Heart right ventricle (tissue), 16 donors: ENCODE measurements around the gene SGIP1. TPM values are rescaled to one million over a fixed set of nuclear protein-coding genes. Genes with fewer than 3 reads are reported as not detected.

Experiments
- ATAC-seq, 8 donors: fragments of 200-7000 bp; cut with Tn5 transposase; one replicate each; pipeline ENCODE4 v1.9.1; 2020; ENCODE audit warnings: mild to moderate bottlenecking in 8 of 8, moderate library complexity in 8 of 8, moderate number of reproducible peaks in 1 of 8
- DNase-seq, 2 donors: peaks; one replicate each; pipeline ENCODE4 v3.0.0-alpha.2; 2020
- H3K27ac ChIP-seq, 10 donors: fragments of 200-600 bp; sonication (generic) in 2 of 10; one replicate each; pipeline versions ENCODE4 v1.5.0 to v1.8.0; 2020 to 2022; ENCODE audit warnings: mild to moderate bottlenecking in 3 of 10
- H3K27me3 ChIP-seq, 7 donors: fragments of 200-600 bp; one replicate each; pipeline ENCODE4 v1.8.0; 2021 to 2022; ENCODE audit warnings: mild to moderate bottlenecking in 2 of 7
- H3K36me3 ChIP-seq, 9 donors: fragments of 200-600 bp; sonication (generic) in 1 of 9; one replicate each; pipeline versions ENCODE4 v1.5.0 to v1.8.0; 2020 to 2022; ENCODE audit warnings: mild to moderate bottlenecking in 2 of 9
- H3K4me1 ChIP-seq, 9 donors: fragments of 200-600 bp; sonication (generic) in 1 of 9; one replicate each; pipeline versions ENCODE4 v1.5.0 to v1.8.0; 2020 to 2022; ENCODE audit warnings: mild to moderate bottlenecking in 4 of 9
- H3K4me3 ChIP-seq, 10 donors: fragments of 200-600 bp; sonication (generic) in 2 of 10; one replicate each; pipeline versions ENCODE4 v1.5.0 to v1.8.0; 2020 to 2022; ENCODE audit warnings: mild to moderate bottlenecking in 7 of 10, moderate library complexity in 2 of 10
- H3K9me3 ChIP-seq, 11 donors: fragments of 200-600 bp in 10 of 11; sonication (generic) in 2 of 11; one replicate each; pipeline versions ENCODE4 v1.5.0 to v1.8.0; 2013 to 2022; ENCODE audit warnings: mild to moderate bottlenecking in 2 of 11, control low read depth in 1 of 11, moderate library complexity in 1 of 11
- CTCF ChIP-seq, 9 donors: fragments of 200-600 bp; sonication (generic) in 2 of 9; IDR thresholded peaks; one replicate each; pipeline versions ENCODE4 v1.5.0 to v1.8.0; 2021 to 2022; ENCODE audit warnings: antibody characterized with exemption in 9 of 9, mild to moderate bottlenecking in 5 of 9, moderate library complexity in 1 of 9
- WGBS, 2 donors: extraction: QIAGEN DNeasy Blood & Tissue Kit; methylation state at CpG; one replicate each; pipeline ENCODE4 v1.1.7; 2013; ENCODE audit warnings: inconsistent platforms in 1 of 2; 5-methylcytosine and 5-hydroxymethylcytosine counted together
- intact Hi-C, 10 donors: fragments of 100-400 bp; cut with DNase I; formaldehyde crosslinking; loops; one replicate each; pipeline versions ENCODE4 v1.11.1 to v1.14.2; 2022
- polyA plus RNA-seq, 2 donors: library from polyadenylated mRNA; stranded (reverse); fragments of 200-250 nt; gene quantifications; one replicate each; pipeline ENCODE4 v1.2.3, GENCODE V29; 2013
- total RNA-seq, 10 donors: library from RNA; stranded (reverse); fragmentation: NEBNext Ultra II Directional in 3 of 10; extraction: Animal tissue kit (Norgen Biotek cat#: 25700) in 3 of 10; gene quantifications; one replicate each; pipeline versions ENCODE4 v1.2.1 to v1.2.4, GENCODE V29; 2021 to 2023
- donor health status: Arrhythmogenic right ventricular cardiomyopathy.
- donor health status: ischemic (EF 13 %, LVEDD 7.1; RV severe dilation, severe dysfunction).
- donor health status: healthy with polysubstance abuse.
- donor health status: DM: no; HTN: yes; CAD: no.
- donor health status: DM: no; HTN: no; CAD: no.
- donor health status: ischemic (EF 25% LVEDD 6.9; RV normal size, moderate dysfunction).
- donor health status: ischemic (EF 25% LVEDD 5.7; RV mildly dilated, moderate dysfunction).
- donor health status: healthy.
- donor health status: DM: yes; HTN: yes; CAD: no.
- donor health status: Ischemic cardiomyopathy.
- donor health status: ischemic (EF 35%, LVEDD 5.7; RV mildly dilated, moderate dysfunction).
- donor health status: nonischemic (EF 11% LVEDD 7.7; RV severe dilation, severe dysfunction).
- donor health status: DM: yes; HTN: yes; CAD: no.
- donor health status: PGD.
- donor health status: ischemic (EF 29% LVEDD 5.4; RV normal size, mild dysfunction).
- donor health status: nonischemic (EF 23%, LVEDD 6.1; RV moderate dilation, normal function).

Gene SGIP1
- total and polyA plus RNA-seq, 12 donors = 1.6 to 19.6 (median 4.9) TPM

GRCh38 chr1:66764994-66765578, 231.1 kb downstream of the SGIP1 start:
- Histone ChIP-seq H3K9me3 (peaks cover 0 to 10% (median 0%) of the 10 kb centered on the region in 11 donors), H3K4me1 (peaks cover 0 to 12% (median 0%) of the 10 kb centered on the region in 9 donors), H3K27me3 (no peaks in the 10 kb centered on the region), H3K4me3 (no peak overlapping the region), H3K27ac (no peak overlapping the region), H3K36me3 (peaks cover 0 to 7% (median 0%) of the 10 kb centered on the region in 9 donors)
- peak in 1 of 8 donors; percentile 51 for ATAC-seq
- DNase-seq = peak in 1 of 2 donors; percentile 25
- TF ChIP-seq CTCF (IDR thresholded peaks at IDR 0.05) = peak; percentile 50 to 84 (median 77)
- intact Hi-C loops = loop anchor here (2.0 to 10.0 kb wide), 12 partner anchors 160 to 740 kb away; partner anchors contain the start of genes DNAI4 (in 2 of the 10) and MIER1 (in 2 of the 10)
- WGBS, 2 donors = 13 to 16% methylated on average over 3 of the region's 3 CpGs

- no peak for DNase-seq
- Histone ChIP-seq H3K4me1 (peaks cover 0 to 4% (median 0%) of the 10 kb centered on the region in 9 donors), H3K27ac (no peak overlapping the region), H3K27me3 (no peaks in the 10 kb centered on the region), H3K9me3 (peaks cover 0 to 9% (median 0%) of the 10 kb centered on the region in 11 donors), H3K36me3 (peaks cover 0 to 17% (median 0%) of the 10 kb centered on the region in 9 donors), H3K4me3 (no peak overlapping the region)
- intact Hi-C loops = loop anchor here in 9 of 10 donors (2.0 to 10.0 kb wide), 11 partner anchors 157 to 737 kb away; partner anchors contain the start of genes DNAI4 (in 2 of the 9) and MIER1 (in 2 of the 9)
- no peak for ATAC-seq
- TF ChIP-seq CTCF (IDR thresholded peaks at IDR 0.05) = no peak
Observed at GRCh38 chr1:66767626-66768025, 233.7 kb downstream of the SGIP1 start.

- no peak overlapping the region for H3K27ac ChIP-seq
- H3K36me3 ChIP-seq = peaks cover 0 to 17% (median 0%) of the 10 kb centered on the region in 9 donors
- H3K4me3 ChIP-seq = no peak overlapping the region
- DNase-seq (no peak), ATAC-seq (no peak)
- H3K9me3 ChIP-seq = no peaks in the 10 kb centered on the region
- H3K27me3 ChIP-seq = no peaks in the 10 kb centered on the region
- TF ChIP-seq CTCF (IDR thresholded peaks at IDR 0.05) = no peak
- WGBS, 2 donors = 90 to 97% methylated on average over 1 of the region's 1 CpG
- peaks cover 0 to 4% (median 0%) of the 10 kb centered on the region in 9 donors for H3K4me1 ChIP-seq
- intact Hi-C loops = loop anchor here in 9 of 10 donors (2.0 to 10.0 kb wide), 11 partner anchors 156 to 736 kb away; partner anchors contain the start of genes DNAI4 (in 2 of the 9) and MIER1 (in 2 of the 9)
Observed at GRCh38 chr1:66768965-66769364, 235.0 kb downstream of the SGIP1 start.

GRCh38 chr1:66769512-66770229, 235.7 kb downstream of the SGIP1 start:
- WGBS, 2 donors = 86 to 88% methylated on average over 7 of the region's 7 CpGs
- DNase-seq (no peak), ATAC-seq (no peak)
- intact Hi-C loops = loop anchor here in 9 of 10 donors (2.0 to 10.0 kb wide), 12 partner anchors 125 to 735 kb away; partner anchors contain the start of genes DNAI4 (in 2 of the 9) and MIER1 (in 2 of the 9)
- Histone ChIP-seq H3K4me3 (no peak overlapping the region), H3K4me1 (peaks cover 0 to 4% (median 0%) of the 10 kb centered on the region in 9 donors), H3K27ac (no peak overlapping the region), H3K27me3 (no peaks in the 10 kb centered on the region), H3K9me3 (no peaks in the 10 kb centered on the region), H3K36me3 (peaks cover 0 to 17% (median 0%) of the 10 kb centered on the region in 9 donors)
- no peak for TF ChIP-seq CTCF (IDR thresholded peaks at IDR 0.05)
